Loucy (cell line): Measurements from ENCODE around the gene TMEM108.

Experiments used
- H2AFZ ChIP-seq: fragments of 200-600 bp; sonication (generic); 2 replicates; pipeline ENCODE4 v1.6.0; 2016; ENCODE audit warnings: antibody characterized with exemption, mild to moderate bottlenecking, low read length, moderate library complexity
- H3F3A ChIP-seq: fragments of 200-600 bp; 2 replicates; pipeline ENCODE4 v1.6.0; 2016; ENCODE audit warnings: antibody characterized with exemption, low read depth, mild to moderate bottlenecking
- H3K27me3 ChIP-seq: fragments of 200-600 bp; sonication (generic); 2 replicates; pipeline ENCODE4 v1.6.1; 2014; ENCODE audit warnings: low read length, mild to moderate bottlenecking; ENCODE audit not compliant: insufficient read depth, poor library complexity, severe bottlenecking
- H3K36me3 ChIP-seq: fragments of 200-600 bp; sonication (generic); 2 replicates; pipeline ENCODE4 v1.6.1; 2016; ENCODE audit warnings: low read length; ENCODE audit not compliant: insufficient read depth
- H3K4me1 ChIP-seq: fragments of 200-600 bp; sonication (generic); 2 replicates; pipeline ENCODE4 v1.5.1; 2014; ENCODE audit warnings: low read length, mild to moderate bottlenecking; ENCODE audit not compliant: insufficient read depth, poor library complexity, severe bottlenecking
- H3K4me2 ChIP-seq: fragments of 200-600 bp; sonication (generic); 2 replicates; pipeline ENCODE4 v1.6.0; 2014; ENCODE audit warnings: antibody characterized with exemption, low read length, low read depth, mild to moderate bottlenecking; ENCODE audit not compliant: poor library complexity, severe bottlenecking
- H3K4me3 ChIP-seq: fragments of 200-600 bp; sonication (generic); 2 replicates; pipeline ENCODE4 v1.5.1; 2014; ENCODE audit warnings: low read length, mild to moderate bottlenecking, mixed read lengths; ENCODE audit not compliant: poor library complexity, severe bottlenecking
- H3K79me2 ChIP-seq: fragments of 200-600 bp; sonication (generic); 2 replicates; pipeline ENCODE4 v1.6.1; 2014; ENCODE audit warnings: low read length; ENCODE audit not compliant: insufficient read depth
- H3K9ac ChIP-seq: fragments of 200-600 bp; sonication (generic); 2 replicates; pipeline ENCODE4 v1.6.0; 2014; ENCODE audit warnings: mild to moderate bottlenecking, low read depth, low read length, moderate library complexity; ENCODE audit not compliant: poor library complexity, severe bottlenecking
- H3K9me2 ChIP-seq: fragments of 200-600 bp; sonication (generic); replicated peaks from 2 replicates; pipeline ENCODE4 v1.6.1; 2016; ENCODE audit warnings: low read depth, low read length, mixed read lengths
- H3K9me3 ChIP-seq: fragments of 200-600 bp; sonication (generic); 2 replicates; pipeline ENCODE4 v1.6.1; 2014; ENCODE audit warnings: mild to moderate bottlenecking, antibody characterized with exemption, low read length, low read depth; ENCODE audit not compliant: insufficient read depth
- H4K20me1 ChIP-seq: fragments of 200-600 bp; sonication (generic); 2 replicates; pipeline ENCODE4 v1.6.0; 2014; ENCODE audit warnings: antibody characterized with exemption, low read length, mild to moderate bottlenecking; ENCODE audit not compliant: insufficient read depth, poor library complexity, severe bottlenecking
- CTCF ChIP-seq: fragments of 200-600 bp; sonication (generic); conservative IDR thresholded peaks from 2 replicates; pipeline ENCODE4 v1.5.1; 2014; ENCODE audit warnings: mild to moderate bottlenecking, antibody characterized with exemption, low read length
- EZH2phosphoT487 ChIP-seq: fragments of 200-600 bp; IDR thresholded peaks from 2 replicates; pipeline ENCODE4 v1.6.1; 2018; ENCODE audit warnings: antibody characterized with exemption, mild to moderate bottlenecking, moderate library complexity, borderline replicate concordance

Gene TMEM108

DNA sequence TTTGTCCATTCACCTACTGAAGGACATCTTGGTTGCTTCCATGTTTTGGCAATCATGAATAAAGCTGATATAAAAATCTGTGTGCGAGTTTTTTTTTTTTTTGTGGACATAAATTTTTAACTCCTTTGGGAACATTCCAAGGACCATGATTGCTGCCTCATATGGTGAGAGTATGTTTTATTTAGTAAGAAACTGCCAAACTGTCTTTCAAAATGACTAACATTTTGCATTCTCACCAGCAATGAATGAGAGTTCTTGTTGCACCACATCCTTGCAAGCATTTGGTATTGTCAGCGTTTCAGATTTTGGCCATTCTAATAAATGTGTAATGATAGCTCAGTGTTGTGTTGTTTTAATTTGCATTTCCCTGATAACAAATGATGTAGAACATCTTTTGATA is 12.7 kb downstream of the TMEM108 start:
- H3K36me3 ChIP-seq, result no peaks in the 10 kb centered on the region
- H3K9me3 ChIP-seq, result no peaks in the 10 kb centered on the region
- TF ChIP-seq EZH2phosphoT487, result no peak
- TF ChIP-seq CTCF, result no peak
- H3K4me3 ChIP-seq, result no peak overlapping the region
- no peak overlapping the region for H3K4me2 ChIP-seq
- H3K9me2 ChIP-seq, result no peaks in the 10 kb centered on the region
- H2AFZ ChIP-seq, result no peak overlapping the region
- H3K4me1 ChIP-seq, result no peaks in the 10 kb centered on the region
- H3K79me2 ChIP-seq, result no peaks in the 10 kb centered on the region
- H3K27me3 ChIP-seq, result peaks cover 5% of the 10 kb centered on the region
- H3F3A ChIP-seq, result no peaks in the 10 kb centered on the region
- no peak overlapping the region for H3K9ac ChIP-seq
- no peaks in the 10 kb centered on the region for H4K20me1 ChIP-seq

DNA sequence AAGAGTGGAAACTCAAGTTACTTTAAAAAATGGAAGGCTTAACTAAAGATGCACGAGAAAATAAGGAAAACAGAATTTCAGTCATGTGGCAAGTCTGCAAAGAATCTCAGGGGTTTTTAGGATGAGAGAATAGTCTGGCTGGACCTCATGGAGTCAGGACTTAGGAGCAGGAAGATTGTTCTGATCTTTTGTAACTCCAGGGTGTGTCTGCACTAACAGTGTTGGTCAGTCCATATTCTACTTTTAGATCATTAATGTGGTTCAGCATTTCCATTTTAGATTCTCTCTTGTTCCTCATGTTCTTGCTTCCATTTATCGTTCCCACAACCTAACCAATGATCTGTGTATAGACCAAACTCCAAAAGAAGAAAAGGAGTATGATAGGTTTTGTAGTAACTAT is 15.3 kb downstream of the TMEM108 start:
- no peaks in the 10 kb centered on the region for H3K36me3 ChIP-seq
- no peak overlapping the region for H3K9ac ChIP-seq
- H3K4me3 ChIP-seq, result no peak overlapping the region
- H3K4me2 ChIP-seq, result no peak overlapping the region
- no peaks in the 10 kb centered on the region for H3F3A ChIP-seq
- H3K9me2 ChIP-seq, result no peaks in the 10 kb centered on the region
- TF ChIP-seq CTCF, result no peak
- TF ChIP-seq EZH2phosphoT487, result no peak
- H4K20me1 ChIP-seq, result no peaks in the 10 kb centered on the region
- no peaks in the 10 kb centered on the region for H3K9me3 ChIP-seq
- H3K4me1 ChIP-seq, result no peaks in the 10 kb centered on the region
- H3K79me2 ChIP-seq, result no peaks in the 10 kb centered on the region
- no peak overlapping the region for H2AFZ ChIP-seq
- peaks cover 5% of the 10 kb centered on the region for H3K27me3 ChIP-seq

DNA sequence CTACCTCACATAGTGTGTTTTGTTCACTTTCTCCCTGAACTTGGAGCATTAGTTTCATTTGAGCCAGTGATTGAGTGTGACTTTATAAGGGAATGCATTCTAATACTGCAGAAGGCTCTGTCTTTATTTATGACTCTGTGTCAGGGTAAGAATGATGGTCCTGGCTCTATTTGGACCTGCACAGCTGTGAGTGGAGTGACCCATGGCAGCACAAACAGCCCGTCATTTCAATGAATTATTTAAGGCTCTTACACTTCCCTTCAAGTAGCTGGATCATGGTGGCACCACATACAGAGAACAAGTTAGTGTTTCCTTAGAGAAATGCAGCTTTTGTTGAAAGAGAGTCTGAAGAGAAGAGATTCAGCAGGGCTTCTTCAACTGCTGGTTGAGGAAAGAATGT is 16.4 kb downstream of the TMEM108 start:
- H3K4me2 ChIP-seq, result no peak overlapping the region
- peaks cover 5% of the 10 kb centered on the region for H3K27me3 ChIP-seq
- H3K9me3 ChIP-seq, result no peaks in the 10 kb centered on the region
- H2AFZ ChIP-seq, result no peak overlapping the region
- TF ChIP-seq CTCF (no peak), EZH2phosphoT487 (no peak)
- H3K79me2 ChIP-seq, result no peaks in the 10 kb centered on the region
- H3F3A ChIP-seq, result no peaks in the 10 kb centered on the region
- H4K20me1 ChIP-seq, result no peaks in the 10 kb centered on the region
- no peaks in the 10 kb centered on the region for H3K4me1 ChIP-seq
- no peak overlapping the region for H3K4me3 ChIP-seq
- H3K36me3 ChIP-seq, result no peaks in the 10 kb centered on the region
- no peak overlapping the region for H3K9ac ChIP-seq
- no peaks in the 10 kb centered on the region for H3K9me2 ChIP-seq
